HG02884 (cell line): ENCODE measurements around the gene SLC4A4.

Experiments used
- ATAC-seq: cut with Tn5 transposase; IDR thresholded peaks from one replicate; pipeline ENCODE4 v1.9.1; 2021; ENCODE audit warnings: mild to moderate bottlenecking, moderate library complexity; ENCODE audit not compliant: unreplicated experiment

SLC4A4 gene

GRCh38 chr4:71532407-71532806 is 193.6 kb downstream of the SLC4A4 start:
- ATAC-seq, result no peak

- ATAC-seq, result no peak
These were observed 194.3 kb downstream of the SLC4A4 start for GRCh38 chr4:71533121-71533520.

- no peak for ATAC-seq
These were observed 198.8 kb downstream of the SLC4A4 start for GRCh38 chr4:71537551-71538065.

- ATAC-seq, result no peak
These were observed 199.7 kb downstream of the SLC4A4 start for GRCh38 chr4:71538528-71538927.

- no peak for ATAC-seq
These were observed 202.0 kb downstream of the SLC4A4 start for GRCh38 chr4:71540749-71541269.

- no peak for ATAC-seq
These were observed 202.7 kb downstream of the SLC4A4 start for GRCh38 chr4:71541541-71541940.

- ATAC-seq, result no peak
These were observed 206.3 kb downstream of the SLC4A4 start for GRCh38 chr4:71545168-71545567.

GRCh38 chr4:71549516-71550160 is 210.8 kb downstream of the SLC4A4 start:
- ATAC-seq, result no peak

- ATAC-seq, result no peak
These were observed 211.7 kb downstream of the SLC4A4 start for GRCh38 chr4:71550220-71551165.

GRCh38 chr4:71553605-71554004 is 214.8 kb downstream of the SLC4A4 start:
- peak; percentile 59 for ATAC-seq

GRCh38 chr4:71554025-71554424 is 215.2 kb downstream of the SLC4A4 start:
- ATAC-seq, result no peak

- peak; percentile 78 for ATAC-seq
These were observed 219.4 kb downstream of the SLC4A4 start for GRCh38 chr4:71558248-71558647.

- no peak for ATAC-seq
These were observed 221.2 kb downstream of the SLC4A4 start for GRCh38 chr4:71559957-71560571.

- no peak for ATAC-seq
These were observed 226.0 kb downstream of the SLC4A4 start for GRCh38 chr4:71564775-71565174.

GRCh38 chr4:71566856-71567255 is 228.0 kb downstream of the SLC4A4 start:
- no peak for ATAC-seq

GRCh38 chr4:71568131-71568530 is 229.3 kb downstream of the SLC4A4 start:
- ATAC-seq, result no peak

- no peak for ATAC-seq
These were observed 231.7 kb downstream of the SLC4A4 start for GRCh38 chr4:71570492-71570891.

GRCh38 chr4:71571346-71571745 is 232.5 kb downstream of the SLC4A4 start:
- ATAC-seq, result no peak

- ATAC-seq, result no peak
These were observed 245.2 kb downstream of the SLC4A4 start for GRCh38 chr4:71583971-71584370.

GRCh38 chr4:71584585-71584984 is 245.8 kb downstream of the SLC4A4 start:
- ATAC-seq, result no peak

GRCh38 chr4:71586087-71586763 is 247.4 kb downstream of the SLC4A4 start:
- no peak for ATAC-seq
